Transverse colon (tissue), 4 donors: ENCODE results near the gene C2orf80.

Experiments used
- EP300 ChIP-seq: sonication (generic); formaldehyde crosslinking; IDR thresholded peaks from one replicate; pipeline ENCODE4 v1.6.1; 2017; ENCODE audit warnings: antibody characterized with exemption, low read depth
- POLR2A ChIP-seq: fragments of 450-650 bp; IDR thresholded peaks from one replicate; pipeline ENCODE4 v1.6.1; 2016; ENCODE audit warnings: antibody characterized with exemption, mild to moderate bottlenecking, moderate library complexity
- POLR2AphosphoS5 ChIP-seq, 3 donors: sonication (generic); formaldehyde crosslinking; IDR thresholded peaks; one replicate each; pipeline ENCODE4 v1.6.1; 2016; ENCODE audit warnings: antibody characterized with exemption in 3 of 3
- TF ChIP-seq, protein P1 (sequence below), 5 experiments: fragments of 200-600 bp in 3 of 5; fragments of 450-650 bp in 2 of 5; sonication (generic) in 3 of 5; IDR thresholded peaks; 1 replicate in 2 of 5; 2 replicates in 3 of 5; pipeline ENCODE4 v1.5.1; 2016 to 2017; ENCODE audit warnings: antibody characterized with exemption in 5 of 5, inconsistent platforms in 3 of 5, mild to moderate bottlenecking in 2 of 5, moderate library complexity in 1 of 5

DNA sequence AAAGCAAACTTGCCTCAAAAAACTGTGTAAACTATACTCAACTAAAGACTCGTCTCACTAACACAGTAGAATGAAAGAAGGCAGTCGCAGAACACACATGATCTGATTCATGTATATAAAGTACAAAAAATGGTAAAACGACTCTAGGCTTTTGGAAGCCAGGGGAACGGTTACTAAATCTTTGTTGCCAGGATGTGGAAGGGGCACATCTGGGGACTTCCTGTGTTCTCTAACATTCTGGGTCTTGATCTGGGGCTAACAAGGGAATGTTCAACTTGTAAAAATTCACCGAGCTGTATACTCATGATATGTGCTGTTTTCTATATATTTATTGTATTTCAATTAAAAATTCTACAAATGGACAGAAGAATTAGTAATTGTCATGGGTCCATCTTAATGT lies 14.3 kb upstream of the C2orf80 start:
- no peak for TF ChIP-seq POLR2A
- TF ChIP-seq, protein P1, sequence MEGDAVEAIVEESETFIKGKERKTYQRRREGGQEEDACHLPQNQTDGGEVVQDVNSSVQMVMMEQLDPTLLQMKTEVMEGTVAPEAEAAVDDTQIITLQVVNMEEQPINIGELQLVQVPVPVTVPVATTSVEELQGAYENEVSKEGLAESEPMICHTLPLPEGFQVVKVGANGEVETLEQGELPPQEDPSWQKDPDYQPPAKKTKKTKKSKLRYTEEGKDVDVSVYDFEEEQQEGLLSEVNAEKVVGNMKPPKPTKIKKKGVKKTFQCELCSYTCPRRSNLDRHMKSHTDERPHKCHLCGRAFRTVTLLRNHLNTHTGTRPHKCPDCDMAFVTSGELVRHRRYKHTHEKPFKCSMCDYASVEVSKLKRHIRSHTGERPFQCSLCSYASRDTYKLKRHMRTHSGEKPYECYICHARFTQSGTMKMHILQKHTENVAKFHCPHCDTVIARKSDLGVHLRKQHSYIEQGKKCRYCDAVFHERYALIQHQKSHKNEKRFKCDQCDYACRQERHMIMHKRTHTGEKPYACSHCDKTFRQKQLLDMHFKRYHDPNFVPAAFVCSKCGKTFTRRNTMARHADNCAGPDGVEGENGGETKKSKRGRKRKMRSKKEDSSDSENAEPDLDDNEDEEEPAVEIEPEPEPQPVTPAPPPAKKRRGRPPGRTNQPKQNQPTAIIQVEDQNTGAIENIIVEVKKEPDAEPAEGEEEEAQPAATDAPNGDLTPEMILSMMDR (IDR thresholded peaks at IDR 0.05): no peak
- no peak for TF ChIP-seq EP300
- TF ChIP-seq POLR2AphosphoS5 (IDR thresholded peaks at IDR 0.05): no peak
